Keratinocyte (primary cell): ENCODE measurements around the gene DIPK1A. TPM values are rescaled to one million over a fixed set of nuclear protein-coding genes. Genes with fewer than 3 reads are reported as not detected.

ENCODE experiments used
- DNase-seq: peaks from one replicate; pipeline ENCODE4 v3.0.0-alpha.2; 2011; ENCODE audit warnings: low read depth, missing footprints, low spot score
- FAIRE-seq: peaks from 2 replicates; lab custom pipeline; 2011; peaks lifted over from hg19 to GRCh38; lab: Jason Lieb, UNC
- H2AFZ ChIP-seq: 2 replicates; pipeline ENCODE4 v1.6.0; 2012; ENCODE audit warnings: low read length, control low read depth, inconsistent platforms; ENCODE audit not compliant: control insufficient read depth
- H3K27ac ChIP-seq: 2 replicates; pipeline ENCODE4 v1.5.1; 2011; ENCODE audit warnings: low read length; ENCODE audit not compliant: control insufficient read depth, insufficient read depth
- H3K27me3 ChIP-seq: 3 replicates; pipeline ENCODE4 v1.6.0; 2011; ENCODE audit warnings: low read length; ENCODE audit not compliant: control insufficient read depth, insufficient read depth; ENCODE audit errors: extremely low read depth
- H3K36me3 ChIP-seq, 2 experiments: 2 replicates in 1 of 2; 3 replicates in 1 of 2; pipeline ENCODE4 v1.5.1; 2011; ENCODE audit warnings: low read length in 2 of 2, mild to moderate bottlenecking in 1 of 2; ENCODE audit not compliant: control insufficient read depth in 2 of 2, insufficient read depth in 2 of 2; ENCODE audit errors: extremely low read depth in 1 of 2
- H3K4me1 ChIP-seq: 3 replicates; pipeline ENCODE4 v1.5.1; 2011; ENCODE audit warnings: low read length; ENCODE audit not compliant: control insufficient read depth, insufficient read depth; ENCODE audit errors: extremely low read depth
- H3K4me2 ChIP-seq: 3 replicates; pipeline ENCODE4 v1.6.0; 2011; ENCODE audit warnings: low read depth, low read length; ENCODE audit not compliant: control insufficient read depth, insufficient read depth; ENCODE audit errors: extremely low read depth
- H3K4me3 ChIP-seq, 3 experiments: fragments of 200-600 bp in 1 of 3; sonication (generic) in 1 of 3; 2 replicates in 2 of 3; 3 replicates in 1 of 3; pipeline ENCODE4 v1.5.1; 2011 to 2016; ENCODE audit warnings: low read length in 3 of 3, mild to moderate bottlenecking in 3 of 3, control low read depth in 2 of 3, inconsistent platforms in 1 of 3, low read depth in 1 of 3, mixed read lengths in 1 of 3, mixed run types in 1 of 3, moderate library complexity in 1 of 3; ENCODE audit not compliant: control insufficient read depth in 2 of 3, insufficient read depth in 2 of 3; ENCODE audit errors: extremely low read depth in 1 of 3
- H3K79me2 ChIP-seq: 2 replicates; pipeline ENCODE4 v1.6.0; 2012; ENCODE audit warnings: low read length; ENCODE audit not compliant: control insufficient read depth, insufficient read depth
- H3K9ac ChIP-seq: 3 replicates; pipeline ENCODE4 v1.6.0; 2011; ENCODE audit warnings: low read length; ENCODE audit not compliant: control insufficient read depth, insufficient read depth; ENCODE audit errors: extremely low read depth
- H3K9me1 ChIP-seq: 3 replicates; pipeline ENCODE4 v1.6.0; 2011; ENCODE audit warnings: low read length; ENCODE audit not compliant: control insufficient read depth, insufficient read depth; ENCODE audit errors: extremely low read depth
- H3K9me3 ChIP-seq: 2 replicates; pipeline ENCODE4 v1.5.1; 2012; ENCODE audit warnings: low read depth, low read length; ENCODE audit not compliant: control insufficient read depth
- H4K20me1 ChIP-seq: 3 replicates; pipeline ENCODE4 v1.6.0; 2011; ENCODE audit warnings: low read length; ENCODE audit not compliant: control insufficient read depth, insufficient read depth; ENCODE audit errors: extremely low read depth
- EZH2 ChIP-seq: IDR thresholded peaks from one replicate; pipeline ENCODE4 v1.6.1; 2012; ENCODE audit warnings: inconsistent platforms, mild to moderate bottlenecking, low read length, moderate library complexity
- dilution Hi-C: fragments of 300-500 bp; cut with MboI; formaldehyde crosslinking; loops from one replicate; pipeline ENCODE4 v1.7.0; 2020; ENCODE audit warnings: low sequenced_read_pairs; ENCODE audit not compliant: extremely low pct_ligation_motif_present
- polyA plus RNA-seq, 5 experiments: library from polyadenylated mRNA; depleted of rRNA in 3 of 5; stranded (reverse) in 3 of 5; stranded (forward) in 1 of 5; unstranded in 1 of 5; fragments of >200 nt; gene quantifications; 1 replicate in 1 of 5; 2 replicates in 3 of 5; 3 replicates in 1 of 5; pipeline versions ENCODE4 v1.2.1 to v1.2.3, GENCODE V29; 2011 to 2012; ENCODE audit warnings: missing spikeins in 2 of 5, low read depth in 1 of 5, low replicate concordance in 1 of 5
- TF ChIP-seq, protein P1 (sequence below), 3 experiments: IDR thresholded peaks in 1 of 3; conservative IDR thresholded peaks in 1 of 3; optimal IDR thresholded peaks in 1 of 3; 2 replicates in 2 of 3; 3 replicates in 1 of 3; pipeline versions ENCODE3 to v1.5.1; 2011; ENCODE audit warnings: low read length in 3 of 3, mild to moderate bottlenecking in 3 of 3, moderate library complexity in 2 of 3, control low read depth in 1 of 3, inconsistent platforms in 1 of 3; ENCODE audit not compliant: insufficient read depth in 2 of 3; ENCODE audit errors: extremely low read depth in 1 of 3

Gene DIPK1A
- polyA plus RNA-seq, 1 donor (not counting 4 experiments of a cell fraction or from before 2014, with no cell fraction given), result 22.0 TPM

DNA sequence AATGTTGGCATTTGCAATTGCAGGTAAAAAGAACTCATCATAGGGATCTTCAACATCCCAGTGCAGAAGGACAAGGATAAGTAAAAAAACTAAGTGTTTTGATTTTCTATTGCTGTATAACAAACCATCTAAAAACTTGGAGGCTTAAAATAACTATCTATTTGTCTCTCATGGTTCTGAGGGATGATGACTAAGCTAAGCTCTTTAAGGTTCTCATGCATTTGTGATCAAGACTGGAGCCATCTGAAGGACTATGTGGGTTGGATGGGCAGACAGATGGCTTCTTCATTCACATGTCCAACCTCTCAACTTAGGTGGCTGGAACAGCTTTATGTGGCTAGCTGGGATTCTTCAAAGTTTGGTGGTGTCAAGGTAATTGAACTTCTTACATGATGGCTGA is 78.0 kb downstream of the DIPK1A start:
- TF ChIP-seq, protein P1, sequence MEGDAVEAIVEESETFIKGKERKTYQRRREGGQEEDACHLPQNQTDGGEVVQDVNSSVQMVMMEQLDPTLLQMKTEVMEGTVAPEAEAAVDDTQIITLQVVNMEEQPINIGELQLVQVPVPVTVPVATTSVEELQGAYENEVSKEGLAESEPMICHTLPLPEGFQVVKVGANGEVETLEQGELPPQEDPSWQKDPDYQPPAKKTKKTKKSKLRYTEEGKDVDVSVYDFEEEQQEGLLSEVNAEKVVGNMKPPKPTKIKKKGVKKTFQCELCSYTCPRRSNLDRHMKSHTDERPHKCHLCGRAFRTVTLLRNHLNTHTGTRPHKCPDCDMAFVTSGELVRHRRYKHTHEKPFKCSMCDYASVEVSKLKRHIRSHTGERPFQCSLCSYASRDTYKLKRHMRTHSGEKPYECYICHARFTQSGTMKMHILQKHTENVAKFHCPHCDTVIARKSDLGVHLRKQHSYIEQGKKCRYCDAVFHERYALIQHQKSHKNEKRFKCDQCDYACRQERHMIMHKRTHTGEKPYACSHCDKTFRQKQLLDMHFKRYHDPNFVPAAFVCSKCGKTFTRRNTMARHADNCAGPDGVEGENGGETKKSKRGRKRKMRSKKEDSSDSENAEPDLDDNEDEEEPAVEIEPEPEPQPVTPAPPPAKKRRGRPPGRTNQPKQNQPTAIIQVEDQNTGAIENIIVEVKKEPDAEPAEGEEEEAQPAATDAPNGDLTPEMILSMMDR (optimal IDR thresholded peaks at IDR 0.05 in 1 of 3, IDR thresholded peaks at IDR 0.05 in 1 of 3, conservative IDR thresholded peaks at IDR 0.05 in 1 of 3; ENCODE audit: extremely low read depth in 1 of 3, insufficient read depth in 2 of 3, low read length in 3 of 3), result no peak
- no peak for TF ChIP-seq EZH2
- Histone ChIP-seq H3K4me3 (no peak overlapping the region), H3K9me3 (no peaks in the 10 kb centered on the region), H3K4me1 (peaks cover 9% of the 10 kb centered on the region), H3K4me2 (no peak overlapping the region), H3K79me2 (no peaks in the 10 kb centered on the region), H3K36me3 (no peaks in the 10 kb centered on the region), H4K20me1 (no peaks in the 10 kb centered on the region), H3K27me3 (no peaks in the 10 kb centered on the region), H3K9me1 (no peaks in the 10 kb centered on the region), H3K27ac (no peak overlapping the region), H2AFZ (no peak overlapping the region), H3K9ac (no peak overlapping the region)
- dilution Hi-C loops, result no loop called here
- FAIRE-seq (peak; percentile 17), DNase-seq (no peak)

DNA sequence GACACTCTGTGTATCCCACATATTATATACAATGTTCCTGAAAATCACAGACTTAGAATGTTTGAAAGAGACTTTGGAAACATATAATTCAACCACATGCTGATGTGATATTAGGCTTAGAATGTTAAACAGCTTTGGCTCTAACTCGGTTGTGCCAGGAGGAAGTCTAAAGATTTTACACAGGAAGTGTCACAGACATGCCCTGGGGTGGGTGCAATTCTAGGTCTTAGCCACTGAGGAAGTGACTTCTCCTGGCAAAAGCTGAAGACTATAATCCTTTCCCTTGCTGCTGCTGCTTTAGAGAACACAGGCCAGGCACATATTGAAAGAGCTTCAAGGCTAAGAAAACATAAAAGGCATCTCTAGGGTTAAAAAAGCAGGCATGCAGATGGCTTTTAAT is 78.4 kb downstream of the DIPK1A start:
- TF ChIP-seq, protein P1 (optimal IDR thresholded peaks at IDR 0.05 in 1 of 3, IDR thresholded peaks at IDR 0.05 in 1 of 3, conservative IDR thresholded peaks at IDR 0.05 in 1 of 3; ENCODE audit: extremely low read depth in 1 of 3, insufficient read depth in 2 of 3, low read length in 3 of 3), result no peak
- no peak for TF ChIP-seq EZH2
- Histone ChIP-seq H3K9me1 (no peaks in the 10 kb centered on the region), H2AFZ (no peak overlapping the region), H3K9ac (no peak overlapping the region), H3K4me1 (peaks cover 9% of the 10 kb centered on the region), H3K79me2 (no peaks in the 10 kb centered on the region), H3K27ac (no peak overlapping the region), H4K20me1 (no peaks in the 10 kb centered on the region), H3K4me3 (no peak overlapping the region), H3K36me3 (no peaks in the 10 kb centered on the region), H3K4me2 (peak overlapping the region; percentile 4), H3K9me3 (no peaks in the 10 kb centered on the region), H3K27me3 (no peaks in the 10 kb centered on the region)
- DNase-seq, result no peak
- dilution Hi-C loops, result no loop called here
- FAIRE-seq, result peak; percentile 76
